COLO829 (cell line): ENCODE measurements around the gene DEAF1.

Experiments used
- DNase-seq: peaks from one replicate; pipeline ENCODE4 v3.0.0; 2012; ENCODE audit warnings: low spot score

Gene DEAF1

DNA sequence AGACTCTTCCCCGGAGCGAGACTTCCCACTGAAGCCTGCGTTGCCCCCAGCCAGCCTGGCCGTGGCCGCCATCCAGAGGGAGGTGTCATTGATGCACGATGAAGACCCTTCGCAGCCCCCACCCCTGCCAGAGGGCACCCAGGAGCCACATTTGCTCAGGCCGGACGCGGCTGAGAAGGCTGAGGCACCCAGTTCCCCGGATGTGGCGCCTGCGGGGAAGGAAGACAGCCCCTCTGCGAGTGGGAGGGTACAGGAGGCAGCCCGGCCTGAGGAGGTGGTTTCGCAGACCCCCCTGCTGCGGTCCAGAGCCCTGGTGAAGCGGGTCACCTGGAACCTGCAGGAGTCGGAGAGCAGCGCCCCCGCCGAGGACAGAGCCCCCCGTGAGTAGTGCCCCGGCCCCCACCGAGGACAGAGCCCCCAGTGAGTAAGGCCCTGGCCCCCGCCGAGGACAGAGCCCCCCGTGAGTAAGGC, 85.6 kb downstream of the DEAF1 start:
- no peak for DNase-seq

- DNase-seq: no peak
These were observed 86.2 kb downstream of the DEAF1 start for GRCh38 chr11:608791-609251.

- DNase-seq: no peak
These were observed 86.9 kb downstream of the DEAF1 start for GRCh38 chr11:607971-608659.

DNA sequence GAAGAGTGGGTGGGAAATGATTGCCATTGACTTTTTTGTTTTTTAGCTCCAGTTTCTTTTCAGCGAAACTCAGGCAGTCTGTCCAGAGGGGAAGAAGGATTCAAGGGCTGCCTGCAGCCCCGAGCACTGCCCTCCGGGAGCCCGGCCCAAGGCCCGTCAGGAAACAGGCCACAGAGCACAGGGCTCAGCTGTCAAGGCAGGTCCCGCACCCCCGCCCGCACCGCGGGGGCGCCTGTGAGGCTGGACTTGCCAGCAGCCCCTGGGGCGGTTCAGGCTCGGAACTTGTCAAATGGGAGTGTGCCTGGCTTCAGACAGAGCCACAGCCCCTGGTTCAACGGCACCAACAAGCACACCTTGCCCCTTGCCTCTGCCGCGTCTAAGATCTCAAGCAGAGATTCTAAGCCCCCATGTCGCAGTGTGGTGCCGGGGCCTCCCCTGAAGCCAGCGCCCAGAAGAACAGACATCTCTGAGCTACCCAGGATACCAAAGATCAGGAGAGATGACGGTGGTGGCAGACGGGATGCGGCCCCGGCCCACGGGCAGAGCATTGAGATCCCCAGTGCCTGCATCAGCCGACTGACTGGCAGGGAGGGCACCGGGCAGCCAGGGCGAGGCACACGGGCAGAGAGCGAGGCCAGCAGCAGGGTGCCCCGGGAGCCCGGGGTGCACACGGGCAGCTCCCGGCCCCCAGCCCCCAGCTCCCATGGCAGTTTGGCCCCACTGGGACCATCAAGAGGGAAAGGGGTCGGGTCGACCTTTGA, 87.8 kb downstream of the DEAF1 start:
- DNase-seq: no peak

GRCh38 chr11:606245-606644, 88.8 kb downstream of the DEAF1 start:
- DNase-seq: no peak

- no peak for DNase-seq
These were observed 89.5 kb downstream of the DEAF1 start for GRCh38 chr11:605286-606129.

GRCh38 chr11:603154-603553, 91.9 kb downstream of the DEAF1 start:
- no peak for DNase-seq

GRCh38 chr11:601573-602245, 93.3 kb downstream of the DEAF1 start:
- DNase-seq: no peak

DNA sequence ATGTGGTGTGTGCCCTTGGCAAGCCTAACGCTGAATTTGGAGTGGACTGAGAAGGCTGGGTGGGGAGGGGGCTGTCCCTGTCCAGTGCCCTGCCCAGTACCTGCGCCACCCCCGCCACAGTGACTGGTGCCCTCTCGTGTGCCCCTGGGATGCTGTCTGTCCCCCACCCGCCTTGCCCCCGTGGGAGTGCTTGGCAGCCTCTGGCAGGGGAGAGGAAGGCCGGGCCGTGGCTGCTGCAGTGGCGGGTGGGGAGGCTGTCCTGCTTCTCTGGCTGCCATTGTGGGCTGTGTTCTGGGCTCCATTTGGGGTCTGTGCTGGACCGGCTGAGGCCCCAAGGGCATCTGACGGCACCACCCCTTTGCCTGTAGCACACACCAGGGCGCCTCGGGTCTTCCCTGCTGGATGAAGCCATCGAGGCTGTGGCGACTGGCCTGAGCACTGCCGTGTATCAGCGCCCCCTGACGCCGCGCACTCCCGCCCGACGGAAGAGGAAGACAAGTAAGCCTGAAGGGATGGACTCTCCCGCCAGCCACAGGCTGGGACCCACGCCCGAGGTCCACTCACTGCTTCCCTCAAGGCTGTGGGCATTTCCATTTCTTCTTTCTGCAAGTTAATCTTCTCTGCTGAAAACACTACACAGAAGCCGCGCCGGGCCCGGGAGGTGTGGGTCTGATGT, 96.9 kb downstream of the DEAF1 start:
- DNase-seq: no peak

- DNase-seq: no peak
These were observed 97.8 kb downstream of the DEAF1 start for GRCh38 chr11:597166-597725.

DNA sequence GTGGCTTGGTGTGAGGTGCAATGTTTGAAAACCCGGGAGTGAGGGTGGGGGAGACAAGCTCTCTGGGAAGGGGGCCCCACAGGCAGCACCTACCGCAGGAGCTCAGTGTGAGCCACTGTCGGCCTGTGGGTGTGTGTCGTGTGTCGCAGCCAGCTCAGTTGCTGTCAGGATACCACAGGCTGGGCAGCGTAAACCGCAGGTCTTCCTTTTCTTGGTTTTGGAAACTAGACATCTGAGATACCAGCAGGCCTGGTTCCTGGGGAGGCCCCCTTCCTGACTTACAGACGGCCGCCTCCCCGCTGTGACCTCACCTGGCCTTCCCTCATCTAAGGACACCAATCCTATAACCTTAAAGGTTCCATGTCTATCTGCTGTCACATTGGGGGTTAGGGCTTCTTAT, 98.6 kb downstream of the DEAF1 start:
- no peak for DNase-seq

GRCh38 chr11:595400-595799, 99.6 kb downstream of the DEAF1 start:
- DNase-seq: no peak
